ENCODE measurements around the gene MAST1. TPM values are rescaled to one million over a fixed set of nuclear protein-coding genes. Genes with fewer than 3 reads are reported as not detected.

Gene MAST1
- total RNA-seq, 1 donor from 2014 or later = 0.88 TPM

GRCh38 chr19:12873891-12874745 lies 35.8 kb downstream of the MAST1 start:
- H3K36me3 ChIP-seq (ENCODE audit: control insufficient read depth, insufficient read depth, low read length) = no peaks in the 10 kb centered on the region
- no peak overlapping the region for H3K4me3 ChIP-seq (ENCODE audit: low read depth, low read length)
- no peak for TF ChIP-seq CTCF (IDR thresholded peaks at IDR 0.05; ENCODE audit: insufficient read depth, low read length, poor library complexity, severe bottlenecking)
- peaks cover 7% of the 10 kb centered on the region for H3K27me3 ChIP-seq (ENCODE audit: control insufficient read depth, insufficient read depth, low read length)
- no peak for DNase-seq (ENCODE audit: low read depth)

- Histone ChIP-seq H3K36me3 (ENCODE audit: control insufficient read depth, insufficient read depth, low read length) (no peaks in the 10 kb centered on the region), H3K27me3 (ENCODE audit: control insufficient read depth, insufficient read depth, low read length) (peaks cover 7% of the 10 kb centered on the region), H3K4me3 (ENCODE audit: low read depth, low read length) (no peak overlapping the region)
- TF ChIP-seq CTCF (IDR thresholded peaks at IDR 0.05; ENCODE audit: insufficient read depth, low read length, poor library complexity, severe bottlenecking) = no peak
- no peak for DNase-seq (ENCODE audit: low read depth)
These were observed 36.8 kb downstream of the MAST1 start for GRCh38 chr19:12875086-12875485.

GRCh38 chr19:12880551-12881171 lies 42.3 kb downstream of the MAST1 start:
- no peak for DNase-seq (ENCODE audit: low read depth)
- TF ChIP-seq CTCF (IDR thresholded peaks at IDR 0.05; ENCODE audit: insufficient read depth, low read length, poor library complexity, severe bottlenecking) = no peak
- peaks cover 17% of the 10 kb centered on the region for H3K27me3 ChIP-seq (ENCODE audit: control insufficient read depth, insufficient read depth, low read length)
- no peaks in the 10 kb centered on the region for H3K36me3 ChIP-seq (ENCODE audit: control insufficient read depth, insufficient read depth, low read length)
- peak overlapping the region; percentile 78 for H3K4me3 ChIP-seq (ENCODE audit: low read depth, low read length)

GRCh38 chr19:12881172-12881808 lies 43.0 kb downstream of the MAST1 start, which contains the start of gene DNASE2:
Gene DNASE2 (minus strand): TSS chr19:12881449. CDS start chr19:12881375, 74 bp downstream.
- no peak for TF ChIP-seq CTCF (IDR thresholded peaks at IDR 0.05; ENCODE audit: insufficient read depth, low read length, poor library complexity, severe bottlenecking)
- peak; percentile 61 for DNase-seq (ENCODE audit: low read depth)
- Histone ChIP-seq H3K36me3 (ENCODE audit: control insufficient read depth, insufficient read depth, low read length) (no peaks in the 10 kb centered on the region), H3K4me3 (ENCODE audit: low read depth, low read length) (peak within 1 kb of the TSS; percentile 78), H3K27me3 (ENCODE audit: control insufficient read depth, insufficient read depth, low read length) (peaks cover 23% of the 10 kb centered on the region)

GRCh38 chr19:12882589-12882988 lies 44.3 kb downstream of the MAST1 start:
- no peaks in the 10 kb centered on the region for H3K36me3 ChIP-seq (ENCODE audit: control insufficient read depth, insufficient read depth, low read length)
- H3K27me3 ChIP-seq (ENCODE audit: control insufficient read depth, insufficient read depth, low read length) = peaks cover 33% of the 10 kb centered on the region
- DNase-seq (ENCODE audit: low read depth) = no peak
- H3K4me3 ChIP-seq (ENCODE audit: low read depth, low read length) = no peak overlapping the region
- no peak for TF ChIP-seq CTCF (IDR thresholded peaks at IDR 0.05; ENCODE audit: insufficient read depth, low read length, poor library complexity, severe bottlenecking)

Measured in kidney epithelial cell (primary cell).